Measurements from ENCODE around the gene KCTD11. TPM values are rescaled to one million over a fixed set of nuclear protein-coding genes. Genes with fewer than 3 reads are reported as not detected.

KCTD11 gene
- total and polyA plus RNA-seq, 10 of the 15 experiments (the other 5 are each of a cell fraction or from before 2014, with no cell fraction given): 0.05 to 7.3 (median 2.9) TPM

- TF ChIP-seq ZNF384 (IDR thresholded peaks at IDR 0.05; ENCODE audit: borderline replicate concordance, low read depth, low read length) (no peak), IKZF1 (conservative IDR thresholded peaks at IDR 0.05) (peak; percentile 14; the same call in 1 of the 2 replicates), LARP7 (IDR thresholded peaks at IDR 0.05) (no peak), IRF3 (IDR thresholded peaks at IDR 0.05) (no peak), MEF2A (IDR thresholded peaks at IDR 0.05; ENCODE audit: insufficient read depth, low read depth, low read length) (no peak), USF2 (IDR thresholded peaks at IDR 0.05; ENCODE audit: borderline replicate concordance, low read depth, low read length) (no peak), DPF2 (IDR thresholded peaks at IDR 0.05) (peak; percentile 74; the same call in 1 of the 2 replicates), ETV6 (conservative IDR thresholded peaks at IDR 0.05 in 1 of 2, IDR thresholded peaks at IDR 0.05 in 1 of 2; ENCODE audit: borderline replicate concordance in 1 of 2, low read depth in 1 of 2) (no peak), PML (IDR thresholded peaks at IDR 0.05; ENCODE audit: low read length) (no peak; the same call in 1 of the 2 replicates), NKRF (conservative IDR thresholded peaks at IDR 0.05) (0 out of 2 replicates have a peak, but pooled peaks have one; percentile 27), MYC (IDR thresholded peaks at IDR 0.05; ENCODE audit: insufficient read depth, insufficient read length, insufficient replicate concordance, low read length, severe bottlenecking) (no peak)
Measured at GRCh38 chr17:7329997-7330637, 21.8 kb upstream of the KCTD11 start (continued).

Data from GM12878 (cell line).